CD4-positive, CD25-positive, alpha-beta regulatory T cell (primary cell): ENCODE data around the gene NDUFAF3. TPM values are rescaled to one million over a fixed set of nuclear protein-coding genes. Genes with fewer than 3 reads are reported as not detected.

Experiments used
- ATAC-seq, 2 donors: fragments of 150-1000 bp; cut with Tn5 transposase; one replicate each; pipeline ENCODE4 v1.10.0; 2021; ENCODE audit warnings: low read depth in 2 of 2, moderate number of reproducible peaks in 2 of 2, moderate library complexity in 1 of 2
- DNase-seq, 3 donors: peaks; one replicate each; pipeline versions ENCODE4 v3.0.0 to v3.0.0-alpha.2; 2012 to 2022; ENCODE audit warnings: mixed read lengths in 1 of 3
- H3K27ac ChIP-seq: one replicate; pipeline ENCODE4 v1.7.0; 2013; ENCODE audit warnings: mild to moderate bottlenecking, low read length; ENCODE audit not compliant: insufficient read depth, poor library complexity, severe bottlenecking
- H3K27me3 ChIP-seq: one replicate; pipeline ENCODE4 v1.7.0; 2013; ENCODE audit warnings: low read length; ENCODE audit not compliant: control insufficient read depth, insufficient read depth
- H3K36me3 ChIP-seq: one replicate; pipeline ENCODE4 v1.7.0; 2013; ENCODE audit warnings: mild to moderate bottlenecking, low read length, moderate library complexity; ENCODE audit not compliant: control insufficient read depth, insufficient read depth
- H3K4me1 ChIP-seq: 2 replicates; pipeline ENCODE4 v1.7.0; 2013; ENCODE audit warnings: mild to moderate bottlenecking, low read length; ENCODE audit not compliant: insufficient read depth, control insufficient read depth, poor library complexity, severe bottlenecking
- H3K4me3 ChIP-seq: one replicate; pipeline ENCODE4 v1.7.0; 2013; ENCODE audit warnings: low read depth, mild to moderate bottlenecking, low read length, moderate library complexity
- H3K9me3 ChIP-seq, 2 experiments: 1 replicate in 1 of 2; 2 replicates in 1 of 2; pipeline ENCODE4 v1.7.0; 2013; ENCODE audit warnings: low read length in 2 of 2, mild to moderate bottlenecking in 1 of 2, moderate library complexity in 1 of 2; ENCODE audit not compliant: control insufficient read depth in 2 of 2
- H3K27ac Mint-ChIP-seq, 3 donors: one replicate each; pipeline ENCODE4 v1.8.0; 2020 to 2022; ENCODE audit warnings: mild to moderate bottlenecking in 3 of 3, mixed read lengths in 3 of 3, moderate library complexity in 2 of 3
- H3K27me3 Mint-ChIP-seq: one replicate; pipeline ENCODE4 v1.8.0; 2022; ENCODE audit warnings: mild to moderate bottlenecking, mixed read lengths
- H3K36me3 Mint-ChIP-seq: one replicate; pipeline ENCODE4 v1.8.0; 2020; ENCODE audit warnings: mixed read lengths
- H3K4me1 Mint-ChIP-seq, 4 donors: one replicate each; pipeline ENCODE4 v1.8.0; 2020 to 2022; ENCODE audit warnings: mixed read lengths in 4 of 4, mild to moderate bottlenecking in 1 of 4
- H3K4me3 Mint-ChIP-seq, 4 donors: one replicate each; pipeline ENCODE4 v1.8.0; 2020 to 2022; ENCODE audit warnings: mild to moderate bottlenecking in 4 of 4, mixed read lengths in 4 of 4, moderate library complexity in 3 of 4
- H3K9me3 Mint-ChIP-seq, 7 donors: one replicate each; pipeline ENCODE4 v1.8.0; 2020 to 2022; ENCODE audit warnings: mixed read lengths in 7 of 7, mild to moderate bottlenecking in 3 of 7, moderate library complexity in 2 of 7
- polyA plus RNA-seq, 4 donors: library from polyadenylated mRNA; unstranded; fragments of 300-500 nt; fragmentation: Illumina TruSeq; gene quantifications; one replicate each; pipeline ENCODE4 v1.2.3, GENCODE V29; 2021
- total RNA-seq: library from RNA; stranded (reverse); gene quantifications from one replicate; pipeline ENCODE4 v1.2.3, GENCODE V29; 2022

The NDUFAF3 gene
- total and polyA plus RNA-seq, 5 donors from 2014 or later, result 57.8 to 179 (median 161) TPM

DNA sequence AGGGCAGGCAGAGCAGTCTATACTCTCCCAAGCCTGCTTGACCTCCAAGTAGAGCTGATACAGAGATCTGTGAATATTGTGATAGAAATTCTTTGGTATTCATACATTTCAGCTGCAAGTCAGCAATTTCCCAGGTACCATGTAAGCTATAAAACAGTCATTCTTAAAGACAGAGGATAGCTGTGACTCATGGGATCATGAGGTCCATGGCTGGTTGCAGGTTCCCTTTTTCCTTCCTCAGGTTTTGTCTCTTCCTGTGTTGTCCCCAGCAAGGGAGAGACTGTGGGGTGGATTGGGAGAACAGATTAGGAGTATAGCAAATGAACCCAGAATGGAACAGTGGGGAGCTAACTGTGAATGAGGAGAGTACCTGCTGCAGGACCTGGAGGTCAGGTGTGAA, 37.3 kb upstream of the NDUFAF3 start:
- Mint-ChIP-seq H3K4me3 (no peak overlapping the region), H3K36me3 (peaks cover 26% of the 10 kb centered on the region), H3K27ac (peak overlapping the region in 2 of 3 donors; percentile 36 to 44)

DNA sequence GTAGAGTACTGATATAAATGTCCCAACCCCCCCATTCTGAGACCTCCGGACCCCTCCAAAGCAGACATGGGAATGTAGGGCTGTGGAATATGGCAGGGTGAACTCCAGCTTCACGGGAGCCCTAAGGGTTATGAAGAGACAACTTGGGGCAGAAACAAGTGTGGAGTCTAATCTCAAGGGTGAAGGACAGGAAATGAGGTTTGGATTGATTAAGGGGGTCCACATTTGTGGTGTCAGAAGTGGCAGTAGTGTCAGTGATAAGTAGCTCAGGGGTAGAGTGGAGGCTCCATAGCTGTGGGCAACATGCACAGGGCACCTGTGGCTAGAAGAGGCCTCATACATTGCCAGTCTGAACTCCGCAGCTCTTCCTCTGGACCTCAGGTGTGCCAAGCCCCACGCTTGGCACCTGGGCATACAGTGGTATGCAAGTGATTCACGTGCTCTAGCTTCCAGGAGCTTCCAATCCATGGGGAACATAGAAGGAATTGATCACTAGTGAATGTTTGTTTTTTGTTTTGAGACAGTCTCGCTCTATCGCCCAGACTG, 36.0 kb upstream of the NDUFAF3 start:
- H3K27ac Mint-ChIP-seq, result peak overlapping the region in 2 of 3 donors; percentile 47 to 70
- H3K27me3 ChIP-seq, result no peaks in the 10 kb centered on the region
- no peaks in the 10 kb centered on the region for H3K27me3 Mint-ChIP-seq
- no peaks in the 10 kb centered on the region for H3K9me3 ChIP-seq
- no peak overlapping the region for H3K27ac ChIP-seq
- DNase-seq, result no peak
- H3K4me1 ChIP-seq, result peaks cover 18% of the 10 kb centered on the region
- H3K4me3 ChIP-seq, result no peak overlapping the region
- peaks cover 33% of the 10 kb centered on the region for H3K36me3 ChIP-seq
- ATAC-seq, result no peak
- H3K4me3 Mint-ChIP-seq, result peak overlapping the region in 1 of 4 donors; percentile 67
- H3K4me1 Mint-ChIP-seq, result peaks cover 7 to 26% (median 18%) of the 10 kb centered on the region in 4 donors
- H3K9me3 Mint-ChIP-seq, result no peaks in the 10 kb centered on the region
- H3K36me3 Mint-ChIP-seq, result peaks cover 20% of the 10 kb centered on the region

More for the DNA sequence above, 37.3 kb upstream of the NDUFAF3 start:
- Mint-ChIP-seq H3K4me1 (peaks cover 5 to 22% (median 16%) of the 10 kb centered on the region in 4 donors), H3K27me3 (no peaks in the 10 kb centered on the region), H3K9me3 (no peaks in the 10 kb centered on the region)
- no peaks in the 10 kb centered on the region for H3K9me3 ChIP-seq
- H3K27ac ChIP-seq, result no peak overlapping the region
- H3K36me3 ChIP-seq, result peaks cover 44% of the 10 kb centered on the region
- no peak for DNase-seq
- H3K4me1 ChIP-seq, result peaks cover 14% of the 10 kb centered on the region
- no peak overlapping the region for H3K4me3 ChIP-seq
- ATAC-seq, result no peak
- H3K27me3 ChIP-seq, result no peaks in the 10 kb centered on the region

DNA sequence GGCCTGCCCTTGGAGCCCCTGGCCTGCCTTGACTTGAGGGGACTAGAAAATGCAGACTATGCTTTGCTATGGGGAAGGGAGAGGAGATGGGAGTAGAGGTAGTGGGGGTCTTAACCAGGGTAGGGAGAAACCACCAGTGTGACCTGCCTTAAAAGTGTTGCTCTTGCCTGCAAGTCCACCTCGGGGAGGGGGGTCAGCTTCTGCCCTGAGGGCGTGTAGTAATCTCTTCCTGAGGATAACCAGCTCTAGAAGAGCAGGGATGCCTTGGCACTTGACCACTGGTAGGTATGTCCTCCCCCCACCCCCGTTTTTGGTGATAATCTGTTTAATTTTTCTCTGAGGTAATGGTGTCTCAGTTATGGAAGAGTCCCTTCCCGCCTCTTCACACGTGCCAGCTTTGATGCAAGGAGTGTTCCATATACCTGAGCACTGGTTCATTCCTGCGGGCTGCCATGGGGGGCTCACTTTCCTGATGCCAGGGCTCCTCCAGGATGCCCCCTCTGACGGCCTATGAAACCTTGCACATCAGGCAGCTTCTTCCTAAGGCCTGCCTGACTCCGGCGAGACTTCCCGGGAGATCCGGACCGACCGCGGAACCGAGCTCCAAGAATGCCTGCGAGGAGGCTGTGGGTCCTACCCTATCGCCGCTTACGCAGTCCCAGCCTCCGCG, 32.7 kb upstream of the NDUFAF3 start:
- no peak for DNase-seq
- Mint-ChIP-seq H3K4me1 (peaks cover 21 to 54% (median 34%) of the 10 kb centered on the region in 4 donors), H3K4me3 (peak overlapping the region; percentile 91 to 97 (median 94)), H3K36me3 (peaks cover 4% of the 10 kb centered on the region), H3K27me3 (no peaks in the 10 kb centered on the region), H3K9me3 (no peaks in the 10 kb centered on the region), H3K27ac (peak overlapping the region; percentile 80 to 93 (median 90))
- peaks cover under 1% of the 10 kb centered on the region for H3K36me3 ChIP-seq
- H3K4me3 ChIP-seq, result peak overlapping the region; percentile 73
- peaks cover 32% of the 10 kb centered on the region for H3K4me1 ChIP-seq
- ATAC-seq, result no peak
- no peaks in the 10 kb centered on the region for H3K9me3 ChIP-seq
- no peaks in the 10 kb centered on the region for H3K27me3 ChIP-seq
- H3K27ac ChIP-seq, result peak overlapping the region; percentile 65

GRCh38 chr3:48989796-48990635, 31.9 kb upstream of the NDUFAF3 start, which contains the start of gene P4HTM:
TSS of gene P4HTM (plus strand) at chr3:48990241. CDS start at chr3:48990257, 16 bp downstream.
- no peaks in the 10 kb centered on the region for H3K9me3 ChIP-seq
- H3K4me3 Mint-ChIP-seq, result peak within 1 kb of the TSS; percentile 93 to 98 (median 95)
- DNase-seq, result peak; percentile 53 to 74 (median 54)
- ATAC-seq, result peak; percentile 69
- no peaks in the 10 kb centered on the region for H3K27me3 ChIP-seq
- no peaks in the 10 kb centered on the region for H3K36me3 ChIP-seq
- peaks cover 6% of the 10 kb centered on the region for H3K36me3 Mint-ChIP-seq
- H3K4me1 ChIP-seq, result peaks cover 32% of the 10 kb centered on the region
- no peaks in the 10 kb centered on the region for H3K9me3 Mint-ChIP-seq
- H3K27ac Mint-ChIP-seq, result peak within 1 kb of the TSS; percentile 90 to 95 (median 93)
- peak within 1 kb of the TSS; percentile 92 for H3K4me3 ChIP-seq
- peaks cover 21 to 62% (median 36%) of the 10 kb centered on the region in 4 donors for H3K4me1 Mint-ChIP-seq
- H3K27ac ChIP-seq, result peak within 1 kb of the TSS; percentile 75
- no peaks in the 10 kb centered on the region for H3K27me3 Mint-ChIP-seq

- peak; percentile 25 to 57 (median 34) for DNase-seq
- no peak for ATAC-seq
- Histone ChIP-seq H3K27ac (peak overlapping the region; percentile 75), H3K4me1 (peaks cover 32% of the 10 kb centered on the region), H3K36me3 (no peaks in the 10 kb centered on the region), H3K27me3 (no peaks in the 10 kb centered on the region), H3K9me3 (no peaks in the 10 kb centered on the region), H3K4me3 (peak overlapping the region; percentile 92)
- Mint-ChIP-seq H3K27me3 (no peaks in the 10 kb centered on the region), H3K9me3 (no peaks in the 10 kb centered on the region), H3K4me3 (peak overlapping the region; percentile 93 to 98 (median 95)), H3K27ac (peak overlapping the region; percentile 90 to 95 (median 91)), H3K36me3 (peaks cover 8% of the 10 kb centered on the region), H3K4me1 (peaks cover 21 to 64% (median 36%) of the 10 kb centered on the region in 4 donors)
These were observed 31.1 kb upstream of the NDUFAF3 start for GRCh38 chr3:48990636-48991469.

DNA sequence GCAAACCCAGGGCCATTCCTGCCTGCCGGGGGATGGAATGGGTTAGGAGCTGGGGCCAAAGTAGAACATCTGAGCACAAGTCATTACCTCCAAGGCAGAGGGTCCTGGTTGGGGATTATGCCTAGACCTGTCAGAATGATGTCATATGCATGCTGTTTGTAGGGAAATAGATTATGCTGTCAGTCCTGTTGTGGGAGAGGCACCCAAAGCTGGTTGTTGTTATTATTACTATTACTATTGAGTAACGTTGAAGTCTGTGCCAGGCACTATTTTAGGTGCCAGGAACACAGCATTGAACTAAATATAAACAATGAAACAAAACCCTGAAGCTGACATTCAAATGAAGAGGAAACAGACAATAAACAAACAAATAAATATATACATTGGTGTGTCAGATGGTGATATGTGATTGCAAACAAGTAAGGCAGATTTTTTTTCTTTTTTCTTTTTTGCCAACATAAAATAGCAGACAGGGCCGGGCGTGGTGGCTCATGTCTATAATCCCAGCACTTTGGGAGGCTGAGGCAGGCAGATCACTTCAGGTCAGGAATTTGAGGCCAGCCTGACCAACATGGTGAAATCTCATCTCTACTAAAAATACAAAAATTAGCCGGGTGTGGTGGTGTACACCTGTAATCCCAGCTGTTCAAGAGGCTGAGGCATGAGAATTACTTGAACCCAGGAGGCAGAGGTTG, 29.9 kb upstream of the NDUFAF3 start:
- ATAC-seq, result no peak
- Histone ChIP-seq H3K9me3 (no peaks in the 10 kb centered on the region), H3K27me3 (no peaks in the 10 kb centered on the region), H3K27ac (peak overlapping the region; percentile 75), H3K4me1 (peaks cover 32% of the 10 kb centered on the region), H3K36me3 (no peaks in the 10 kb centered on the region), H3K4me3 (peak overlapping the region; percentile 92)
- no peak for DNase-seq
- no peaks in the 10 kb centered on the region for H3K9me3 Mint-ChIP-seq
- peak overlapping the region; percentile 93 to 98 (median 95) for H3K4me3 Mint-ChIP-seq
- peak overlapping the region; percentile 52 to 95 (median 90) for H3K27ac Mint-ChIP-seq
- H3K27me3 Mint-ChIP-seq, result no peaks in the 10 kb centered on the region
- H3K36me3 Mint-ChIP-seq, result peaks cover 8% of the 10 kb centered on the region
- H3K4me1 Mint-ChIP-seq, result peaks cover 21 to 63% (median 34%) of the 10 kb centered on the region in 4 donors
